Superior temporal gyrus (tissue), 1 donor: Measurements from ENCODE around the gene LHFPL6.

Experiments used
- DNase-seq: peaks from one replicate; pipeline ENCODE4 v3.0.0-alpha.2; 2016; ENCODE audit errors: extremely low spot score

Gene LHFPL6

DNA sequence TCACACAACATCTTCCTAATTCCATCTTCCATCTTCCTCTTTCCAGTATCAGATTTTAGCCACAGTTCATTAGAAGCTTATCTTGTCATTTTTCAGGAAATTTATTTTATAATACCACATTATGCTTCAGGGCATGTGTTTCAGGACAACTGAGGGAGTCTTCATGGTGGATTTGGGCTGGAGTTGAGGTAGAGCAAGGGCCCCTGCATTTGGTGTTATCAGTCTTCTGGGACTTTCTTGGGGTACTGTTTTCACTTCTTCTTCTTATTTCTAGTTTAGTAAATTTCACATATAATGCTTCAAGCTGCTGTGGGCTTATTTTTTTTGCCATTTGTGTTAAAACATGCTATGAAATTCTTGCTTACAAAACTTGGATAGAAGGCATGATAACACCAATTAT, 188.7 kb downstream of the LHFPL6 start:
- DNase-seq: no peak

DNA sequence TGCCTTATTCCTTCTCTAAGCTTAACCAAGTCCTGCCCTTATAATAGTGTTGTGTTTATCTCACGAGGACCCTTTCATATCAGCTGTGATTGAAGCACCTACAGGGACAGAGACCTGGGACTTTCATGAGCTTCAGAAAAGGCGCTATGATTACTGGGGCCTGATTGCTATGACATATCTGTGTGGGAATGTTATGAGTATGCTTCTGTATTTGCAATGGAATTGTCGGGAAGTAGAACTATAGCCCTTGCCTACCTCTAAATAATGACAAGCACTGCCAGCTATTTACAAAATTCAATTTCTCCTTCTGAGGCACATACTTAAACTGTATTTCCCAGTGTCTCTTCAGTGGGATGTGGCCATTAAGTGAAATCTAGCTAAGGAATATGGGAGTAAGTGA, 191.5 kb downstream of the LHFPL6 start:
- DNase-seq: no peak

DNA sequence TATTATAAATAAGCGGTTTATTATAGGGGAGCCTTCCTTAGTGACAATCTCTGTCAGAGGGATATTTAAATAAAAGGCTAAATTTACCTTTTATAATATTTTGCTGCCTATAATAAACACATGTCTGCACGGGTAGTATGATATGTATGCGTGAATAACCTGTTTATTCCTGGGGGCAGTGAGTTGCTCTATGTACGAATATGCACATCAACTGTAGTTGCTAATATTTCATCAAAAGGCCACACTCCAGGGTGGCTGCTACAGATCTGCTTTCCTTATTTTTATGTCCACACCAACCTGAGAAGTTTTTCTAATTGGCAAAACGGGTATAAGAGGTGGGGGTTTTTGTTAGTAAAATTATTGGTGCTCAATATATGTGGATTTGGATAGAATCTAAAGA, 192.0 kb downstream of the LHFPL6 start:
- DNase-seq: no peak

DNA sequence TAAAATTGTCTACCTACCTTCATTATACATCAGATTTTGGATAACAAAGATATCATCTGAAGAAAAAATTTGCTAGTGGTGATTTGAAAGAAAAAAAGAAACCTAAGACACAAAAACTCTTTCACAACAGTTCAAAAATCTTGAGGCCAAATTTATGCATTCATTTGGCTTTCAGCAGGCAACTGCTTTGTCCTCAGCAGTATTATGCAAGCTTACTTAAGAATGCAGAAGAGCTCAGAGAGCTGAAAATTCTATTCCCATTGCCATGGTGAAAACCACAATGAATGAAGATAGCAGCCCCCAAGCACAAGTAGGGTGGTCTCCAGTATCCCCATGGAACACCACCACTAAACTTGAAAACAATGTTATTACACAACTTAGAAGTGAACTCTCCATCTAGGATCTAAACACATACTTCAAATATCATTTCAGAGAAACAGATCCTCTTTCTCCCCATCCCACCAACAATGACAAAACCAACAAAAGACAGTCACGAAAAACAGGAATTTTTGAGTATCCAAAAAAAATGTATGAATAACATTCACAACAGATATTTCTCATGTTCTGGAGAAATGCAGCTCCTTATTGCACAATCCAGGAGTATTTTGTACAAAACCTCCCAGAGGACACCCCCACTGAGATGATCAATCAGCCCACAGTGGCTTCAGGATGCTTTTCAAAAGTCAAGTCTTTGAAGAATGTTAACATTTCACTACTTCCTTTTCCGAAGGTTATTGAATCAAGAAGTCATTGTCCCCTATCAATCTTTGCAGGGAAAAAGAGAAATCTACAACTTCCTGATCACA, 192.7 kb downstream of the LHFPL6 start:
- no peak for DNase-seq

DNA sequence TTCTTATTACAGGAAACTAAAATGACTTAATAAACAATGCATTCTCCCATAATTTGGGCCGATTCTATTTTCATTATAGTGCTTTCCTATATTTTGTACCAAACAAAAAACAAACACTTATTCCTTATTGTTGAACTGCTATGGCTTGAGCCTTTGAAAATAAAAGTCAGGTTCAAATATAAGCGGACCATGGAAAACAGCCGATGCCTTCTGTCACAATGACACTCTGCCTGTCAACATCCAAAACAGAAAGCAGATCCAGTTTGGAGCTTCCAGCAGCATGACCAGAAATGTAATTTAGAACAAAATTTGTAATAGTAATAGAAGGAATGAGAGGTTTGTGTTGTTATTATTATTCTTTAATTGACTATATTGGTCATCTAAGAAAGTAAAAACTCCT, 194.5 kb downstream of the LHFPL6 start:
- DNase-seq: no peak

DNA sequence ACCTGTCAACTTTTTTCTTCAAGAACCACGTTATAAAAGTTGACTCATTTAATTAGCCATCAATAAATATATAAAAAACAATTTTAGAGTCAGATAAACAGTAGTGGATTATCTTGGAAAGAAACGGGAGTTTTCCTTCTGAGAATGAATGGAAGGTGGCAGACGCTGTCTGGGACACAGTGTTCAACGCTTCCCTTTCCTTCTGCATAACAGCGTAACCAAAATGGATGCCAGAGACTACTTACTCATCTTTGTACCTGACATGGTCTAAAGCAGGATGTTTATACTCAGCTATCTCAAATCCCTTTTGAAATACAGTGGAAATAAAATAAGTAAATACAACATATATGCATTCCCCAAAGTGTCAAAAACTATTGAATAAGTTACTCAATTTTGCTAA, 195.2 kb downstream of the LHFPL6 start:
- DNase-seq: no peak

DNA sequence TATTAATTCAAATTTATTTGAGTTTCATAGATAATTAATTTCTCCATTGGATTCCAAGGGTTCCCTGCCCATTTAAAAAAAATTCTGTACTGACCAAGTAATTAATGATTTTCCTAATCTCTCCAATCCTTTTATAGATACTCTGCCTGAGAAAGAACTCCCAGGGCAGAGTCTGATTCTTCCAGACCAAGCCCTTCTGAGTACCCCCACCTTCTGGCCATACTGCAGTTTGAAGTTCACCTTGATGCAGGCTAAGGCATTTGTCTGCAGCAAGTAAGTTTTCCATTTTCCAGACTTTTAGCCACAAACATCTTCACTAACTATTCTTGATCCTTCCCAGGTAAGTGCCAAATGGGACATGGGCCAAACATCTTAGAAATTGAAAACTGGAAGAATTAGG, 195.9 kb downstream of the LHFPL6 start:
- no peak for DNase-seq

DNA sequence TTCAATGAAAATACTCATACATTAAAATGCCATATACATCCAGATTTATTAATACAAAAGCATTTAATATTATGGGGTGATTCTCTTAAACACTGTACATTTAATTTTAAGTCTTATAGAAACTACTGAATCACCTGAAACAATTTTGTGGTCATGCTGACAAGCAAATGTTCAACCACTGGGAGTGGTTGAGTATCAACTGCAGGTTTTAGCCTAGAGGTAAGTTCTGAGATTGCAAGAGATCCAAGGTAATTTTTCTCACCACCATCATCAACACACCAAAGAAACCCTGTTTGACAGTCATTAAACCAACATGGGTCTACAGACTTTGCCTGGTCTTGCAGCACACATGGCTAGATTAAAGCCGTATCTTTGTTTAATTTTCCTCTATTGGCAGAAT, 196.3 kb downstream of the LHFPL6 start:
- no peak for DNase-seq

DNA sequence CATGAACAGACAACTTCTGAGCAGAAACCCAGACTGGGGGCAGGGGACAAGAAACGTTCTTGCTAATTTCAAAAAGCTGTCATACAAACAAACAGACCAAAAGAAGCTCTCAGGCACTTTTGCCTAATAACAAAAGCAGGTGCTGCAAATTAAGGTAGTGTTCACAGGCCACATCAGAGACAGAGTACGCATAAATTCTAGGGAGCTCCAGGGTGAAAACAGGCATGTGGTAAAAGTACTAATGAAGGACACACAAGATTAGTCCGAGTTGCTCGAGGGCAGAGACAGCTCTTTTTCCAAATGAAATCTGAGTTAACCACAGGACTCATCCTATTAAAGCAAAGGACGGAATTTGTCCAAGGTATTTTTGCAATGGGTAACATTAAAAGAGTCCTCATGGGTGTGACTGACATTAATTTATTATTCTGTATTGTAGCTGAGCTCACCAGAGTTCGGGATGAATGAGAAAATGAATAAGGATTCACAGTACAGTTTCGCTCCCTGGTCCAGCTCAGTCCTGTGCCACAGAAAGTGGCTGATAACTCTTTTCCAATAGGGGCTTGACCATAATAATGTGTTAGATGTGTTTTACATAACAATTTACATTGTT, 197.3 kb downstream of the LHFPL6 start:
- no peak for DNase-seq

DNA sequence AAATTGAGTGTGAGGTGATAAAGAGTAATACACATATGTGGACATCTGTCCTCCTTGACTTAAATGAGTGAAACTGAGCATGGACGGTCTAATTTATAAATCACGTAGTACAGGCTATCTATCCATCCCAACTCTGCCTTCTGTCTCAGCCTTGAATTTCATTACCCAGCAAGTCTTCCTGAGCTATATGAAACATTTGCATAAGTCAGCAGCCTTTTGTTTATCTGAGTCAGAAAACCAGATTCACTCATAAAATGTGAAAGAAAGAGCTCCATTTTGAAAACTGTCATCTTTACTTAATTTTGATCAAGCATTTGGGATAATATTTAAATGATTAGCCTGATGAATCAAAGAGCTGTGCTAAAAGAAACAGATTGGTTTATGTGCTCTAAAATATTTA, 197.9 kb downstream of the LHFPL6 start:
- DNase-seq: no peak

DNA sequence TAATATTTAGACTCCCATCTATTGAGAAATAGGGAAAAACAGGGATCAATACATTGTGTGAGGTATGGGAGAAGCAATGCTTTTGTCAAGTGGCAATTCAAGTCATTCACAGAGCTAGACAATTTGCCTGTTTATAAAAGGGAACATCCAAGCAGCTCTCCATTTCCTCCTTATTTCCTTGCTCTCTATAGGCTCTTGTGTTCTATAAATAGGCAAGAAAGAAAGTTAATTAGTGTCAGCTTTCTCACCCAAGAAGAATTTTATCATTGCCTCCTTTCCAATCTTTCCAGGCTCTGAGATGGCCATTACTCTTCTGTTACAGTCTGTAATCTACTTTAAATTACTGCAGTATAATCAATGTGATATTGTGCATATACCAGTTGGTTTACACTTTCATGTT, 199.9 kb downstream of the LHFPL6 start:
- DNase-seq: no peak

DNA sequence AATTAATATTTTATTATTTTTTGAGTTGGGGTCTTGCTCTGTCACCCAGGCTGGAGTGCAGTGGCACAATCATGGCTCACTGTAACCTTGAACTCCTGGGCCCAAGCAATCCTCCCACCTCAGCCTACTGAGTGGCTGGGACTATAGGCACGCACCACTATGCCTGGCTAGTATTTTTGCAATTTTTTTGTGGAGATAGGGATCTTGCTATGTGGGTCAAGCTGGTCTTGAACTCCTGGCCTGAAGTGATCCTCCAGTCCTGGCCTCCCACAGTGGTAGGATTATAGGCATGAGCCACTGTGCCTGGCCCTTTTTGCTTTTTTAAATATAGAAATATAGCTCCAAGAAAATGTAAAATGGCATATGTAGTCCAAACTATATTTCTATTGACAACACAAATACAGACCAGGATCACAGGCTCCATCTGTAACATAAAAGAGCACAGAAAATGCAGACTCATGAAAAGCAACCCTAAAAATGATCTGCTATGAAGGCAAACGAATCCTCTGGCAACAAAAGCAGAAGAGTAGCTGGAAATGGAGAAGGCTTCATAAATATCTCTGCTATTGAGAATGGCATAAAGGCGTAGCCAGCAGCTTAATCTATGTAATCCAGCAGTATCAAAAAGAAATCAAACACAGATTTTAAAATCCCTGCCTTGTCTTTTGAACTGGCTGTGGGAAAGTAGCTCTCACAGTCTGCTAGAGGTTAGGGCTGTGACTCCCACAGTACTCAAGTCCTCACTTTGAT, 200.6 kb downstream of the LHFPL6 start:
- no peak for DNase-seq

DNA sequence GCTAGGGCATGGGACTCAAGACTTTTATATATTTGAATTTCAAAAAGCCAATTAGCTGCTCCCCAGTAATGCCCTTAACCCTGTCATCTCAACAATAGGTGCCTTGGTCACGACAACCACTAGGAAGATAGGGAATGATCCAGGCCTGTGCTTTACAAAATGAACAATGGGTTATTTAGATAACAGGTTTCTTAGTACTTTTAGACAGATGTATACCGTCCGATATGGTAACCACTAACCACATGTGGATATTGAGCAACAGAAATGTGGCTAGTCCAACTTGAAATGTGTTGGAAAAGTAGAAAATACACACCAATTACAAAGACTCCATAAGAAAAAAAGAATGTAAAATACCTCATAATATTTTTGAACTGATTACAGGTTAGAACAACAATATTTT, 201.2 kb downstream of the LHFPL6 start:
- DNase-seq: no peak

DNA sequence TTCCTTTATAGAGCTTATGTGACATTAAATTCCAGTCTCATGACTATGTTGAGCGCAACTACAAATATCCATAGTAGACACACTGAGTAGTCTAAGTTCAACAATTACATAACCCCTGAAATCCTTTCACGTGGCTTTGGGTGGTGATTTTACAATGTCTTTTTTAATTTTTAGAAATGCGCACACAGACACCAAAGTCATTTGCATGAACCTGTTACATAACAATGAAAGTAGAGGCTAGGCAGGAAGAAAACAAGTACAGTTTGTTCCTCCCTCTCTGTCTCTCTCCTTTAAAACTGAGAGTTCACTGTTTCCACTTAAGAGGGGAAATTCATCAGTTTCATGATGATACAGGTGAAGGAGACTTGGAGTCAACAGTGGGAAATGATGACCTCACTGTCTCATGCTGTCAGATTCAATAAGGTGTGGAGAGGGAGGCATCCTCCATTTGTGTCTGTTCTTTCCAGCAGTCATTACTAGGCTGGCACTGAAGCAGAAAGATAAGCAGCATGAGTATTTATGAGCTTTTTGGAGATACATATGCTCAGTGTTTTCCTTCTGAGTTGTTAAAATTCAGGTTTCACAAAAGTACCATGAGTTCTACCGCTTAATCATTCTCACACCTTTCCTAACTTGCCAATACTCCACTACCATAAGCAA, 201.8 kb downstream of the LHFPL6 start:
- DNase-seq: peak; percentile 60

DNA sequence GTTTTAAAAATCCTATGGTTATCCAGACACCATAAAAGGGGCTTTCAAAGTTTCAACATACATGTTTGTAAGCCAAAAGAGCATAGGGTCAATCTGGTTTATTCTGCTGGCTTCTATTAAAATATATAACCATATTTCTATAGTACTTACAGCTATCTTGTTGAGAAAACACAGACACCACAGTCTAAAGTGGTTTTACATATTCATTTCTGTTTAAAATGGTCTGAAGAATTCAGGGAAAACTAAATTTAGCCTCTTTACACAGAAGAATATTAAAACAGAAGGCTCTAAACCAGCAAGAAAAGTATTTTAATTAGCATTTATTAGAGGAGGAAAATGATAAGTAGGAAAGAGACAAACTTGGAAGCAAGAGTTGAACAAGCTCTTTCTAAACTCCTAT, 203.9 kb downstream of the LHFPL6 start:
- DNase-seq: no peak

DNA sequence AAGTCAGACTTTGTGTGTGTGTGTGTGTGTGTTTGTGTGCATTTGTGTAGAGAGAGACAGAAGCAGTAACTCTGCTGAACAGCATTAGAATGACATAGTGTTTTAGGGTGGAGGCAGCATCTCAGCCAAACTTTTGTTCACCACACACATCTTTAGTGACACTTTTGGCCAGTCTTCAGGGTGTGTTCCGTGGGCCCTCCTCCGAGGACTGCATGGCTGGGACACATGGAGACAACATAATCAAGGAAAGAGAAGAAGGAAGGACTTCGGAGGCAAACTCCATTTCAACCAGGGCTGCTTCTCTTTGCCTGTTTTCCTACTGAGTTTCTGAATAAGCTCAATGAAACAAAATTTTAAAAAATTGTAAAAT, 205.1 kb downstream of the LHFPL6 start:
- DNase-seq: no peak

DNA sequence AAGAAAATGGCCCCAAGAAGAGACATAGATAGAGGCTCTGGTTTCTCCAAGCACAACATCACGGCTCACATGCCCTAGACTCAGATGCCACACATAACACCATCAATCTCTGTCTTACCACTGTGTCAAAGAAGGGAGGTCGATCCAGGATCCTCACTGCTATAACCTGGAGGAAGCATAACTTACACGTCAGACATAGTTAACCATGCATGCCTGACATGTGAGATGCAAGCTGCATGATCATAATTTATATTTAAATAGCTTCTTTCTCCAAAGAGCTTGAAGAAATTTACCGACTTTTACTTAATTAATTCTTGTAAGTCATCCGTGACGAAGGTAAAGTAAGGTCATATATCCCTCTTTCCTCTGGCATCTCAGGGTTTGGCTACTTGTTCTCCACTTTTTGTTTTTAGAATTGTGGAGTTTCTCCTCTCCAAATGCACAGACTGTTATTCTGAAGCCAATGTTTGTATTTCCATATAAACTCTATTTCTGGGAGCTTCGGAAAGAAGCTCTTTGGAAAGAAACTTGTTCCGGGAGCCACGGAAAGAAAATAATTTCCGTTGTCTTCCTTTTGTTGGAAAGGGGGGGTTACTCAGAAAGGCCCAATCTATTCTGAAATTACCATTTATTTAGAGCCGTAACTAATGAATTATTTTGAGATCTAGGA, 205.6 kb downstream of the LHFPL6 start:
- no peak for DNase-seq

DNA sequence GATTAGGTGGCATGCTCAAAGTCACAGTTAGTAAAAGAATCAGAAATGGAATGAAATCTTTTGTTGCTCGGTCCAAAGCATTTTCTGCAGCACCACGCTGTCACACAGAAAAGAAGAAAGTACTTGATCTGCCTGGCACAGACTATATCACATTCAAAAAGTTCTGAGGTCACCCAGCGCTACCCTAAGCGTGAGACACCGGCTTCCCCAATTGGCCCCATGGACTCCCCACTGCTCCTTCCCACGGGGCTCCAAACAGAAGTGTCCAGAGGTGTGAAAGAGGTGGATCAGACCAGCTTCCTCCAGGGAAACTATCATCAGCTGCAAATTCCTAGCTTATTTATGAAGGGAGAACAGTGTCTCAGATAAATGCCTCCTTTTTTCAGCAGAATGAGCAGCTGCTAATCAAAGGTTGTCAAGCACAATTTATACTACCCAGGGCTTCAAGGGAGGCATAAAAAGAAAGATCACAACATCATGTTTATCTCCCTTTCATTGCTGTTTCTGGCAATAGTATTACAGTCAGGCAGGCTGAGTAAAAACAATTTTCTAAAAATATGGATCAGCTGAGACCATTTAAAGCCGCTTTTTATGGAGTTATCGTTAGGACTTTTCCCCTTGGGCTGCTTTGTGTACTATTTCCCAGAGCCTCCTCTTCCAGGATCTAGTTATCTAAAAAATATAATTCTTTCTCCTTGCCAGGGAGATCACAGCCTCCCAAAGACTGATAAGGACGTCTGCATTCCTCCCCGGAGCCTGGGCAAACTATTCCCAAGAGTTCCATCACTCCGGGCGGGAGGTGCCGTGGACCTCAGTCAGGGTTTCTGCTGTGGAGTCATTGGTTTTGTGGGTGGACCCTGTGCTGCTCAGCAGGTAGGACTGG, 208.0 kb downstream of the LHFPL6 start:
- no peak for DNase-seq

DNA sequence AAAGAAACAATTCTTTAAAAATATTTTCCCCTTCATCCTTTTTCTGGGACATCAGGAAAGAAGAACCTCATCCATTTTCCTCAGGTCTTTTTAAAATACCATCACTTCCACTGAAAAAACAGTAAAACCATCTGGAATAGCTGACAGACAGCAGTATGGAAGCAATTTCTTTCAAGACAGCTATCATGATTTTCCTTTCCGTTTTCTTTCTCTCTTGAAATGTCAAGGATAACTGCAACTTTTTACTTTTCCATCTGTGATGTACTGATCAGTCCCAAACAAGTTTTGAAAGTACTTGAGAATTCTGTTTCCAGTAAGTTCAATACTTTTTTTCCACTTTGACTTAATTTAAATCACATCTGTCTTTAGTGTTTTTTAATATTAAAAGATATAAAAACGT, 211.2 kb downstream of the LHFPL6 start:
- no peak for DNase-seq

DNA sequence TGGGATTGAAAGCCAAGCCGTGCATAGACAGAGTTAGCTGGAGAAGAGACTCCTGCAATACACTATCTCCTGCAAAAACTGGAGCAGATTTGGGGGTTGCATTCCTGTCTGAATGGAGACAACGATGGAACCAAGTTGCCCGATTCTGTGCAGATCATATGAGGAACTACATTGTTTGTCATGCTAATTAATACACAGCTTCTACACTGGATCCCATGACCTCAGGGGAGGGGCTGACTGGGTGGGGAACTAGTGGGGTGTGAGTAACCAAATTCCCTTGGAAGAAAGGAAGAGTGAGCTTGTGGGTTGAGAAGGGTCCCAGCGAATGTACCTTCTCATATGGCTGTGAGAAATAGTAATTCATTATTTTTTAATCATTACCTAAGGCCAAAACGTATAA, 214.0 kb downstream of the LHFPL6 start:
- no peak for DNase-seq
